Measurements from ENCODE around the gene USHBP1.

- TF ChIP-seq CTCF (IDR thresholded peaks at IDR 0.05) (no peak), POLR2A (IDR thresholded peaks at IDR 0.05) (no peak)
Observed at GRCh38 chr19:17206736-17207581, 57.6 kb downstream of the USHBP1 start.
